OCI-LY3 (cell line): Measurements from ENCODE around the gene PPIP5K2.

Experiments
- EZH2phosphoT487 ChIP-seq: fragments of 200-600 bp; shearing (Covaris generic); IDR thresholded peaks from 2 replicates; pipeline ENCODE4 v1.6.1; 2018; ENCODE audit warnings: antibody characterized with exemption, mixed run types, low read depth
- TF ChIP-seq, protein P1 (sequence below): fragments of 200-600, 300-600 bp; sonication (generic); IDR thresholded peaks from 2 replicates; pipeline ENCODE4 v1.5.1; 2014; ENCODE audit warnings: antibody characterized with exemption, low read length, low read depth

DNA sequence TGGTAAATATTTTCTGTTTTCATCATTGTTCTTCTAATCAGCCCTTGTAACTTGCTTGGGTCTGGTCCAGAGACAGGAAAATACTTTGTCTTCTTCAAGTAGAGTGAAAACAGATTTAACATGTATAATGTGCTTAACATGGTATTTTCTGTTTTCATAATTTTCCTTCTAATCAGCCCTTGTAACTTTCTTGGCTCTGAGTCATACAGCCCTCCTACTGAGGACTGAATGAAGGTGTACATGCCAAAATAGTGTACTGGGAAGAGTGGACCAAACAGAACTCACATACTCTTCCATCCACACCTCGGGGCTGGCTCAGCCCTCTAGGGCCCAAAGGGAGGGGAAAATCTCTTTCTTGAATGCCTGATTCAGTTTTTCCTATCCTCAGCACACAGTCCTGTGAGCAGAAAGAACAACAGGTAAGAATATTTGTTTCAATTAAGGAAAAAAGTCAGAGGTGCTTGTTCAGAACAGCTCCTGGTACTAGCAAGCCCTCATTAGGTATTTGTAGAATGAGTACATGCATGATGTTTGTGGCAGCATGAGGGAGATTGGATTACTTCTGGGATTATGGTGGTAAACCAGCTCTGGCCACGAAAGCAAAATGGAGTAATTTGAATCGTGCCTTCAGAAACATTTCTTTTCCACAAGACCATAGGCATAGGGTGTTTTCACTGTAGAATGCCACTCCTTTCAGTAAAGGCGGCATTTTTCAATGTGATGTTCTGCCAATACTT, 114.3 kb downstream of the PPIP5K2 start:
- TF ChIP-seq, protein P1, sequence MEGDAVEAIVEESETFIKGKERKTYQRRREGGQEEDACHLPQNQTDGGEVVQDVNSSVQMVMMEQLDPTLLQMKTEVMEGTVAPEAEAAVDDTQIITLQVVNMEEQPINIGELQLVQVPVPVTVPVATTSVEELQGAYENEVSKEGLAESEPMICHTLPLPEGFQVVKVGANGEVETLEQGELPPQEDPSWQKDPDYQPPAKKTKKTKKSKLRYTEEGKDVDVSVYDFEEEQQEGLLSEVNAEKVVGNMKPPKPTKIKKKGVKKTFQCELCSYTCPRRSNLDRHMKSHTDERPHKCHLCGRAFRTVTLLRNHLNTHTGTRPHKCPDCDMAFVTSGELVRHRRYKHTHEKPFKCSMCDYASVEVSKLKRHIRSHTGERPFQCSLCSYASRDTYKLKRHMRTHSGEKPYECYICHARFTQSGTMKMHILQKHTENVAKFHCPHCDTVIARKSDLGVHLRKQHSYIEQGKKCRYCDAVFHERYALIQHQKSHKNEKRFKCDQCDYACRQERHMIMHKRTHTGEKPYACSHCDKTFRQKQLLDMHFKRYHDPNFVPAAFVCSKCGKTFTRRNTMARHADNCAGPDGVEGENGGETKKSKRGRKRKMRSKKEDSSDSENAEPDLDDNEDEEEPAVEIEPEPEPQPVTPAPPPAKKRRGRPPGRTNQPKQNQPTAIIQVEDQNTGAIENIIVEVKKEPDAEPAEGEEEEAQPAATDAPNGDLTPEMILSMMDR: no peak
- TF ChIP-seq EZH2phosphoT487: no peak
